K562 (cell line): ENCODE data around the gene DTX4. TPM values are rescaled to one million over a fixed set of nuclear protein-coding genes. Genes with fewer than 3 reads are reported as not detected.

Source experiments
- CXXC5 ChIP-seq: fragments of 250-450 bp; sonication (Bioruptor Pico); IDR thresholded peaks from 2 replicates; pipeline ENCODE4 v1.8.0; 2022; ENCODE audit warnings: inconsistent platforms, mild to moderate bottlenecking, moderate library complexity
- E2F3 ChIP-seq: fragments of 250-450 bp; sonication (Bioruptor Pico); IDR thresholded peaks from 2 replicates; pipeline ENCODE4 v1.4.0; 2020; ENCODE audit warnings: mild to moderate bottlenecking
- ESRRA ChIP-seq: fragments of 450-650 bp; IDR thresholded peaks from 2 replicates; pipeline ENCODE4 v1.6.1; 2014; ENCODE audit warnings: low read depth, mild to moderate bottlenecking, moderate library complexity, borderline replicate concordance
- MBD2 ChIP-seq: sonication (generic); IDR thresholded peaks from 2 replicates; pipeline ENCODE4 v1.6.1; 2016; ENCODE audit warnings: low read depth, borderline replicate concordance
- MTA3 ChIP-seq: fragments of 450-650 bp; formaldehyde crosslinking; IDR thresholded peaks from 2 replicates; pipeline ENCODE4 v1.6.1; 2017; ENCODE audit warnings: mild to moderate bottlenecking, borderline replicate concordance
- MXI1 ChIP-seq: IDR thresholded peaks from 2 replicates; pipeline ENCODE4 v1.6.1; 2011; ENCODE audit warnings: low read depth, mild to moderate bottlenecking, improper control_type of control experiment, low read length
- NEUROD1 ChIP-seq: fragments of 150-350 bp; IDR thresholded peaks from 2 replicates; pipeline ENCODE4 v1.6.1; 2014; ENCODE audit warnings: borderline replicate concordance, low read length, low read depth; ENCODE audit not compliant: partially characterized antibody
- NFIC ChIP-seq: fragments of 450-650 bp; IDR thresholded peaks from 2 replicates; pipeline ENCODE4 v1.6.1; 2017; ENCODE audit warnings: mild to moderate bottlenecking, inconsistent platforms
- NRF1 ChIP-seq, 2 experiments: fragments of 450-650 bp; IDR thresholded peaks in 1 of 2; conservative IDR thresholded peaks in 1 of 2; 2 replicates each; pipeline ENCODE4 v1.6.1; 2014; ENCODE audit warnings: mild to moderate bottlenecking in 2 of 2
- PHB ChIP-seq: fragments of 250-450 bp; sonication (Bioruptor Pico); IDR thresholded peaks from 2 replicates; pipeline ENCODE4 v1.5.0; 2021
- PHF8 ChIP-seq: fragments of 200-600 bp; sonication (generic); IDR thresholded peaks from 2 replicates; pipeline ENCODE4 v1.6.1; 2012; ENCODE audit warnings: mixed run types, mild to moderate bottlenecking, inconsistent platforms, low read length, moderate library complexity, borderline replicate concordance
- POLR2A ChIP-seq: fragments of 450-650 bp; conservative IDR thresholded peaks from 2 replicates; pipeline ENCODE4 v1.6.1; 2016
- PYGO2 ChIP-seq: fragments of 450-650 bp; IDR thresholded peaks from 2 replicates; pipeline ENCODE4 v1.6.1; 2016; ENCODE audit warnings: mild to moderate bottlenecking, missing genetic modification characterization, moderate library complexity, missing compliant biosample characterization
- RBBP5 ChIP-seq: fragments of 200-600 bp; sonication (generic); IDR thresholded peaks from 2 replicates; pipeline ENCODE4 v1.6.1; 2012; ENCODE audit warnings: borderline replicate concordance, mild to moderate bottlenecking, low read length, control low read depth, inconsistent platforms; ENCODE audit not compliant: insufficient read depth, poor library complexity, severe bottlenecking
- SMAD4 ChIP-seq: fragments of 250-450 bp; sonication (Bioruptor Pico); conservative IDR thresholded peaks from 2 replicates; pipeline ENCODE4 v1.8.0; 2021; ENCODE audit warnings: inconsistent platforms, mild to moderate bottlenecking, moderate library complexity
- SMARCA5 ChIP-seq: fragments of 450-650 bp; IDR thresholded peaks from 2 replicates; pipeline ENCODE4 v1.6.1; 2016
- TEAD2 ChIP-seq: fragments of 450-650 bp; IDR thresholded peaks from 2 replicates; pipeline ENCODE4 v1.6.1; 2016; ENCODE audit warnings: missing genetic modification characterization, control low read depth, missing compliant biosample characterization
- YY1 ChIP-seq, 3 experiments: IDR thresholded peaks; 2 replicates each; pipeline ENCODE4 v1.6.1; 2011; ENCODE audit warnings: low read length in 2 of 3, mild to moderate bottlenecking in 2 of 3, moderate library complexity in 2 of 3, borderline replicate concordance in 1 of 3, control low read depth in 1 of 3, low read depth in 1 of 3; ENCODE audit not compliant: insufficient read depth in 3 of 3, insufficient replicate concordance in 2 of 3, control insufficient read depth in 1 of 3, insufficient read length in 1 of 3; ENCODE audit errors: extremely low read depth in 1 of 3
- ZBTB7A ChIP-seq: IDR thresholded peaks from 2 replicates; pipeline ENCODE4 v1.6.1; 2011; ENCODE audit warnings: low read depth, mild to moderate bottlenecking, low read length, moderate library complexity, borderline replicate concordance; ENCODE audit not compliant: control insufficient read depth
- ZNF12 ChIP-seq: sonication (generic); formaldehyde crosslinking; IDR thresholded peaks from 2 replicates; pipeline ENCODE4 v1.4.0; 2020; ENCODE audit warnings: mild to moderate bottlenecking, missing genetic modification reagents
- polyA plus RNA-seq, 8 experiments: library from polyadenylated mRNA; depleted of rRNA in 4 of 8; stranded (reverse) in 5 of 8; unstranded in 3 of 8; fragments of >200 nt; fragmentation: Nextera tagmentation in 2 of 8; fragmentation: Illumina TruSeq in 1 of 8; extraction: Ambion mirVana in 2 of 8; extraction: Trizol in 1 of 8; gene quantifications; 2 replicates each; pipeline versions ENCODE4 v1.2.1 to v1.2.3, GENCODE V29; 2011 to 2014; ENCODE audit warnings: inconsistent platforms in 1 of 8, missing spikeins in 1 of 8
- total RNA-seq, 7 experiments: library from RNA; depleted of rRNA in 6 of 7; stranded (reverse); fragments of >200 nt in 6 of 7; fragmentation: Illumina TruSeq in 2 of 7; extraction: Trizol in 2 of 7; gene quantifications; 2 replicates each; pipeline versions ENCODE4 v1.2.1 to v1.2.3, GENCODE V29; 2011 to 2021; ENCODE audit warnings: low replicate concordance in 1 of 7
- TF ChIP-seq, protein P1 (sequence below): sonication (generic); formaldehyde crosslinking; IDR thresholded peaks from 2 replicates; pipeline ENCODE4 v1.8.1; 2023; ENCODE audit warnings: mild to moderate bottlenecking, missing genetic modification reagents, moderate library complexity
- TF ChIP-seq, protein P2 (sequence below), 2 experiments: fragments of 450-650 bp in 1 of 2; sonication (generic) in 1 of 2; formaldehyde crosslinking; conservative IDR thresholded peaks; 2 replicates each; pipeline versions ENCODE4 v1.4.0 to v1.8.1; 2020 to 2022; ENCODE audit warnings: mild to moderate bottlenecking in 1 of 2, missing genetic modification reagents in 1 of 2
- TF ChIP-seq, protein P3 (sequence below), 2 experiments: fragments of 200-800 bp in 1 of 2; sonication (Bioruptor generic) in 1 of 2; sonication (generic) in 1 of 2; formaldehyde crosslinking in 1 of 2; IDR thresholded peaks in 1 of 2; conservative IDR thresholded peaks in 1 of 2; 2 replicates each; pipeline versions ENCODE4 v1.5.0 to v1.6.1; 2016 to 2020; ENCODE audit warnings: missing compliant biosample characterization in 1 of 2, missing genetic modification characterization in 1 of 2, missing genetic modification reagents in 1 of 2

The DTX4 gene
- total and polyA plus RNA-seq, 9 of the 15 experiments (the other 6 are each of a cell fraction or from before 2014, with no cell fraction given), result 0.03 to 0.47 (median 0.04) TPM; not detected in 4

DNA sequence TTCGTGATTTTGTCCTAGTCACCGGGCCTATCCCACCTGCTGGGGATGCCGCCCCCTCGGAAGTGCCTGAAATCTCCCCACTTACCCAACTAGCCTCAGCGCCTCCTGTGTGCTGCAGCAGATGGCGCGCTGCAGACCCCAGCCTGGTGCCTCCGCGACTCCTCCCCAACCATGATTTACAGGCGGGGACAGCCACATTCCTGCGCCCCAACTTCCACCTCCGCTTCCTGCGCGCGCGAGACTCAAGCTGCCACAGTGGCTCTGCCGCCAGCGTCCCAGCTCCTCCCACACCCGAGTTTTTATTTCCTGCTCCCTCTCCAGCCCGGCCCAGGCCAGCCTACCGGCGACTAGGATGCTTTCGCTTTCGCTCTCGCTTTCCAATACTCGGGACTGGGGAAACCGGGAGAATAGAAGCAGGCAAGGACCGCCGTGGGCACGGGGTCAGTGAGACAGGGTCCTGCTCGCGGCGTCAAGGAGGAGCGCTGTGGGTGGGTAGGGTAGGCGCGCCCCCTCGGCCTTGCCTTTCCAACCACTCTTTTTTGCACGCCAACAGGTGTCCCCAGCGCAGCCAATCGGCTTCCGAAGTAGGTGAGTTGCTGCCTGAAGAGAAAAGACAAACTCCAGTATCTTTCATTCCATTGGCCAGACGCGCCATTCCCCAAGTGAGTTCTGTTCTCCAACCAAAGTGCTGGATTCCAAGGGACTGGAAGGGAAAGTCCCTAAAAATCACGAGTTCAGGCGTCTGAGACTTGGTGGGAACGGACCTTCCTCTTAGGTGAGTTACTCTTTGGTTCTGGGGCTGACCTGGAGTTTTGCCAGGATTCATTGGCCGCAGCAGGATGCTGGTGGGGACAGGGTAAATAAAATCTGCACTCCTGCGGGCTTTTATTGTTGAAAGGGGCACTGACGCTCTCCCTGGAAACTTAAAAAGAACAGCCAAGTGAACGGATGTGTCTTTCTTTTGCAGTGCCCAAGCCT lies 29.1 kb upstream of the DTX4 start, which contains the start of gene FAM111A (continued):
- TF ChIP-seq, protein P1, sequence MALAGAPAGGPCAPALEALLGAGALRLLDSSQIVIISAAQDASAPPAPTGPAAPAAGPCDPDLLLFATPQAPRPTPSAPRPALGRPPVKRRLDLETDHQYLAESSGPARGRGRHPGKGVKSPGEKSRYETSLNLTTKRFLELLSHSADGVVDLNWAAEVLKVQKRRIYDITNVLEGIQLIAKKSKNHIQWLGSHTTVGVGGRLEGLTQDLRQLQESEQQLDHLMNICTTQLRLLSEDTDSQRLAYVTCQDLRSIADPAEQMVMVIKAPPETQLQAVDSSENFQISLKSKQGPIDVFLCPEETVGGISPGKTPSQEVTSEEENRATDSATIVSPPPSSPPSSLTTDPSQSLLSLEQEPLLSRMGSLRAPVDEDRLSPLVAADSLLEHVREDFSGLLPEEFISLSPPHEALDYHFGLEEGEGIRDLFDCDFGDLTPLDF (CRISPR knock-in tag), result peak; percentile 48; the same call in 1 of the 2 replicates
- TF ChIP-seq, protein P2, sequence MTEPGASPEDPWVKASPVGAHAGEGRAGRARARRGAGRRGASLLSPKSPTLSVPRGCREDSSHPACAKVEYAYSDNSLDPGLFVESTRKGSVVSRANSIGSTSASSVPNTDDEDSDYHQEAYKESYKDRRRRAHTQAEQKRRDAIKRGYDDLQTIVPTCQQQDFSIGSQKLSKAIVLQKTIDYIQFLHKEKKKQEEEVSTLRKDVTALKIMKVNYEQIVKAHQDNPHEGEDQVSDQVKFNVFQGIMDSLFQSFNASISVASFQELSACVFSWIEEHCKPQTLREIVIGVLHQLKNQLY (CRISPR knock-in tag; conservative IDR thresholded peaks at IDR 0.05), result no peak
- TF ChIP-seq MBD2 (0 out of 2 replicates have a peak, but pooled peaks have one; percentile 19), E2F3 (CRISPR knock-in tag) (no peak), ZBTB7A (peak; percentile 55; the same call in 1 of the 2 replicates), PHF8 (peak; percentile 37), ZNF12 (CRISPR knock-in tag) (0 out of 2 replicates have a peak, but pooled peaks have one; percentile 25), RBBP5 (peak; percentile 87), ESRRA (no peak), NEUROD1 (peak; percentile 30), PHB (CRISPR knock-in tag) (0 out of 2 replicates have a peak, but pooled peaks have one; percentile 41), MTA3 (peak; percentile 79; the same call in 1 of the 2 replicates), PYGO2 (tag) (no peak), CXXC5 (CRISPR knock-in tag) (peak; percentile 55), NFIC (peak; percentile 84), SMAD4 (0 out of 2 replicates have a peak, but pooled peaks have one; percentile 47), NRF1 (conservative IDR thresholded peaks at IDR 0.05 in 1 of 2, IDR thresholded peaks at IDR 0.05 in 1 of 2) (peak; percentile 81 to 84), TEAD2 (tag) (peak; percentile 83), MXI1 (no peak), SMARCA5 (no peak), YY1 (IDR thresholded peaks at IDR 0.05; ENCODE audit: borderline replicate concordance in 1 of 3, control insufficient read depth in 1 of 3, extremely low read depth in 1 of 3, insufficient read depth in 3 of 3, insufficient read length in 1 of 3, insufficient replicate concordance in 2 of 3, low read depth in 1 of 3, low read length in 2 of 3) (peak in 1 of 3 experiments; percentile 7), POLR2A (peak; percentile 66)
- TF ChIP-seq, protein P3, sequence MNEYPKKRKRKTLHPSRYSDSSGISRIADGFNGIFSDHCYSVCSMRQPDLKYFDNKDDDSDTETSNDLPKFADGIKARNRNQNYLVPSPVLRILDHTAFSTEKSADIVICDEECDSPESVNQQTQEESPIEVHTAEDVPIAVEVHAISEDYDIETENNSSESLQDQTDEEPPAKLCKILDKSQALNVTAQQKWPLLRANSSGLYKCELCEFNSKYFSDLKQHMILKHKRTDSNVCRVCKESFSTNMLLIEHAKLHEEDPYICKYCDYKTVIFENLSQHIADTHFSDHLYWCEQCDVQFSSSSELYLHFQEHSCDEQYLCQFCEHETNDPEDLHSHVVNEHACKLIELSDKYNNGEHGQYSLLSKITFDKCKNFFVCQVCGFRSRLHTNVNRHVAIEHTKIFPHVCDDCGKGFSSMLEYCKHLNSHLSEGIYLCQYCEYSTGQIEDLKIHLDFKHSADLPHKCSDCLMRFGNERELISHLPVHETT (CRISPR knock-in tag; conservative IDR thresholded peaks at IDR 0.05 in 1 of 2, IDR thresholded peaks at IDR 0.05 in 1 of 2), result peak in 1 of 2 experiments; percentile 39; a peak in 1 of 4 replicates
